Fibroblast of the conjunctiva (primary cell): ENCODE results near the gene ADGRA3.

Experiments used
- DNase-seq: peaks from one replicate; pipeline ENCODE4 v3.0.0-alpha.2; 2010; ENCODE audit warnings: low read depth

Gene ADGRA3

DNA sequence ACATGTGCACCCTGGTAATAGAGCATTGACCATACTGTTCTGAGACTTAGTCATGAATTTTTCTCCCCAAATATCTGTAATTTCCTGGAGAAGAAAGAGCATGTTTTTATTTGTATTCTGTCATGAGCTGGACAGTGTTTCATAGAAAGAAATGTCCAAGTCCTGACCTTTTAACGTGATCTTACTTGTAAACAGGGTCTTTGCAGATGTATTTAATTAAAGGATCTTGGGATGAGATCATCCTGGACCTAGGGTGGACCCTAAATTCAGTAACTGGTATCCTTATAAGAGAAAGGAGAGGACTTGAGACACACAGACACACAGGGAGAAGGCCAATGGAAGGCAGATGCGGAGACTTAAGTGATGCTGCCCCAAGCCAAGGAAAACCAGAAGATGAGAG lies 3.6 kb downstream of the ADGRA3 start:
- no peak for DNase-seq

DNA sequence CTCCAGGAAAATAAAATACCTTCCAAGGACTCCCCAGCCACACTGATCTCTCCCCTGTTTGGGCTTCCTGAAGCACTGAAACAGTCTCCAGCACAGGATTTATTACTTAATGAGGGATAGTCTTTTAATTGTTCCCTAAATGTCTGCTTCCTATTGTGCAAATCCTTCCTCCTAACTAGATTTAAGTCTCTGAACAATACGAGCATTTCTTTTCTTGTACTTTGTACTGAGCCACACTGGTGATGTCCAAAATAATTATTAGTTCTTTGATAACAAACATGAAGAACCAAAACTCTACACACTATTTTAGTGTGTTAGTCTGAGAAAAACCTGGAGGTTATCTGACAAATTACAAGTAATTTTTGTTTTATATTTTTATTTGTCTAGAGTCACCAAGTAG lies 5.1 kb downstream of the ADGRA3 start:
- no peak for DNase-seq

DNA sequence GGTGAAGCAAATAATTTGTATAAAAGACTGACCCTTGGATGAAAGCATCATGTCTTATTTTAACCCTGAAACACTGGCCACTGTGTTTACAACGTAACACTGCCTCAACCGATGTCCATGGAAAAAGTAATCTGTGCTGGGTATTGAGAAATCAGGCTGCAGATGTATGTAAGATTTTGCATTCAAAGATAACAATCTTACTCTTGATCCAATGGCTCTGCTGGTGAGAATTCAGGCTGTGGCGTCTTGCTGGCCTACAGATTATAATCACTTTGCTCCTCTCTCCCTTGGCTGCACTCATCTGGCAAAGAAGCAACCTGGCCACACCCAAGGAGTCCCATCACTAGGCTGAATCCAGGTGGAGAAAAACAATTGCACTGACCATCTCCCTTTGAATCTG lies 7.5 kb downstream of the ADGRA3 start:
- no peak for DNase-seq

DNA sequence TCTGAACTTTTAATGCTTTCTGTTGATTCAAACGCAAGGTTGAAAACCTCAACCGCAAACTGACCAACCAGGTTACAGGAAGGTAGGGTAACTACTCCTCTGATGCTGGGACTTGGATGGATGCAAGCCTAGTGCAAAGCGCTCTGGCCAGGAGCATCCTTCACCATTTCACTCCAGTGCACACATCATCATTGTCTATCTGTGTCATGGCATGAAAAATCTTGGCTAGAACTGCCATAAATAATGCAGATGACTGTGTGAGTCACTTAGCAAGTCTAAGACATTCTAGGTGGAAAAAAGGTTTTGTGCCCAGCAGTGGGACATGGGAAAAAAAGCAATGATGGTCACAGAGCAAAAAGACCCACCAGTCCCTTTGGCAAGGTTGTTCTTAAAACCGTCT lies 10.9 kb downstream of the ADGRA3 start:
- DNase-seq = no peak

DNA sequence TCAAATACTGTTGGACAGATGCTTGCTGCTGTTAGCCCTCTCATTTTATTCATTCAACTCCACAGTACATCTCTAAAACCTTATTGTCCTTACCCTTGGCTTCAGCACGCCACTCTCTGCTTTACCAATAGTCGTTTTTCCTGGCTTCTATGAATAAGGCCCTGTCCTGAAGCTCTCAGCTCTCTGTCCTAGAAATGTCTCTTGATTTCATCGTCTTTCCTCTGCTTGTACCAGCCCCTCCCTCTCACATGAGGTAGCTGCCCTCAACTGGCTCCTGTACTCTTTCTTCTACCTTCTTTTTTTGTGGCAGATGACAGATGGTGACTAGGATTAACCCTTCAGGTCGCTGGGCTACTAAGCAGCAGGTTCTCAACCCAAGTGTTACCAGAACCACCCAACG lies 11.4 kb downstream of the ADGRA3 start:
- DNase-seq = no peak

DNA sequence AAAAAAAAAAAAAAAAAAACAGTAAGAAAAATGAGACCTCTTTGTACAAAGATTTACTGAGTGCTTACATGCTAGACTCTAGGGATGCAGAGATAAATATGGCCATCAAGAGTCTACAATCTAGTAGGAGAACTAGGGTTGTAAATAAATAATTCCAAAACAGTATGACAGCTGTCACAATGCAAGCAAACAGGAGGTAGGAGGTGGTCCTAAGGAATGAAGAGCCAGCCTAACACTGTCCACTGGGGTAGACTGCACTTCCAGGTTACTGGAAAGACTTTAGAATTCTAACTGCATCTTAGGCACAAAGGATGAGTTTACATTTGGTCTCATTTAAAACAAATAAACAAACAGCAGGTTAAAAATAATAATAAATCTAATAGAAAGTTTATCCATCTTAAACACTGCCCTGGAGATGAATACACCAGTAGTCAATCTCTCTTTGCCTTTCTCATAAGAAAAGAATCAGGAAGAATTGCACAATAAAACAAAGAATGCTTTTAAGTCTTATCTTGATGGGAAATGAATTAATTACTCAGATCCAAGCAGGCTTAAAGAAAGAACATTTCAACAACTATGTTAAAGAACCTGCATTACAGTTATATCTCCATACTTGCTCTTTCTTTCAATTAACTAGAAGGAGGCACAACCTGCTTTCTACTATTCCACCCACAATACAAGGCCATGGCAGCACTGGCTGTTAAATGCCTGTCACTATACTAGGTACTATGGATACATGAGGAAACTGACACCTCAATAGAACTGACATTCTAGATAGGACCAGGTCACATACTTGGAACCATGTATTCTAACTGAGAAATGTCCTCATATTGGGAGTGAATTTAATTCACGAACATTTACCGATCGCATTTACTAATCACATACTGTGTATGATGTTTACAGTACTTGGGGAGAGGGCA lies 12.7 kb downstream of the ADGRA3 start:
- DNase-seq = no peak

DNA sequence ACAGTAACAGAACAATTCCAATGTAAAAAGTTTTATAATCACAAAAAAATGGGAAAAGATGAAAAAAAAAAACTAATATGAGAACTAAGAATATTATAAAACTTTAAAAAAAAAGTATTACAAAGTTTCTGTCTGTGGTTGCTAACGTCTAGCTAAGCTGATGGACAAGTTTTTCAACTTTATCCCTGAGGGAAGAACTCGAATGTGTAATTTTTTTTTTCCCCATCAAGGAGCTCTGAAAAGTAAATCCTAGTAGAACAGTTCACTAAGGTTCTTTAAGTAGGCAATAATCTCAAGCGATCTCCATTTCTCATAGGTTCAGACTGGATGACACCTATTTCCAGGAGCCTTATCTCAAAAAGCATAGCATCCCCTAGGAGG lies 14.2 kb downstream of the ADGRA3 start:
- DNase-seq = no peak

DNA sequence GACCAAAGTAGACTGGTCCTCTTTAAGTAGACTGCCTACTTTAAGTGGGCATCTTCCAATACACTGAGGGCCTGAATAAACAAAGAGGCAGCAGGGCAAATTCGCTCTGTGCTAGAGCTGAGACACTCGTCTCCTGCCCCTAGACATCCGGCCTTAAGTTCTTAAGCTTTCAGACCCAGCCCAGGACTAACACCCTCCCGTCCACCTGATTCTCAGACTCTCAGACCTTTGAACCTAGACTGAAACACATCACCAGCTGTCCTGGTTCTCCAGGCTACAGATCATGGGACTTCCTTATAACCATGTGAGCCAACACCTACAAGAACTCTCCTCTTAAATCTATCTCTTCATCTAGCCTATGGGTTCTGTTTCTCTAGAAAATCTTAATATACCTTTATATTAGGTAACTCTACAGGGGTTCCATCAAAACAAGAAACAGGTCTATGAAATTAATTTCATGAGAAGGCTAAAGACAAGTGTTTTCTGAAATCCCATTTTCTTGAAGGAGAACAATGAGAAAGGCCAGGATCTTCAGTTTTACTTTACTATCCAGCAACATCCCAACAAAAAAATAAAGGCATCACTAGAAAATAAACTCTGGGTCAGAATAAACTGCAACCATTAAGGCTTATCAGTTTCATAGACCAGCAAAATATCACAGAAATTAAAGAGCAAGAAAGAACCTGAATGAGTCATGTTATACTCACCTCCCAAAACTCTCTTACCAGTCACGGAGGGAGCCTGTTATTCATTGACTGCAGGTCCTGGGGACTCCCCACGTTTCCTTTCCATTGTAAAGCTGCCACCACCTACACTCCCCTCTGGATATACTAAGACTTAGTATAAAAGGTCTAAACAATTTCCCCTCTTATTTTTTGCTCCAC lies 14.8 kb downstream of the ADGRA3 start:
- DNase-seq = no peak

DNA sequence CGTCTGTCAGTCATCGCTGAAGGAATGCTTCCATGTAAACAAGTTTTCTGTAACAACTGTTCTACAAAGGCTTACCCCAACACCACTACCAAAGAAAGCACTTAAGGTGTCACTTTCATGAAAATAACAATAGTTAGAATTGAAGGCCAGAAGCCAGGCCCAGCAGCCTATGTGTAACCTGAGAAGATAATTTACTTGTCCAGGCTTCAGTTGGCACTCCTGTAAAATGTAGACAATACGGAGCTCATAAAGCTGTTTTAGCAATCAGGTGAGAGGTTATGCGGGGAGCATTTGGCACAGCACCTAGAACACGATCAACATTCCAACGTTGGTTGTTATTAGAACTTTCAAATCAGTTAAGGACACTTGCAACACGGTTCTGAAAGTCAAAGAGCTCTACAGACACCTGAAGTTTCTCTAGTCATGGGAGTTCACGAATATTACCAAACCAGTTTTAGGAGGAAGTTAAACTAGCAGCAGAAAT lies 15.7 kb downstream of the ADGRA3 start:
- no peak for DNase-seq

DNA sequence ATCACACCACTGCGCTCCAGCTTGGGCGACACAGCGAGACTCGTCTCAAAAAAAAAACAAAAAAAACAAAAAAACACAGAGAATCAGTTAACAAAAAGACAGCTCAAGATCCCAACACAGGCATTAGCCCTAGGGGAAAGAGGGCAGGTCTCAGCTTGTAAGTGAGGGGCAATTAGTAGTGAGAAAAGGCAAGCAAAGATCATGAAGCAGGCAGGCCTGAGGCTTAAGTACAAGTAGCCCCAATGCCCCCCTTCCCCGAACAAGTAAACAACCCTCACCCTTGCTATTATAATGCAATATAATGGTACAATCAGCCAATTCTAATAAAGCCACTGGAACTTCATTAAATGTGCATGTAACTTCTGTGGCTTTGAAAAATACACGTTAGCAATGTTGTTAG lies 17.0 kb downstream of the ADGRA3 start:
- no peak for DNase-seq

DNA sequence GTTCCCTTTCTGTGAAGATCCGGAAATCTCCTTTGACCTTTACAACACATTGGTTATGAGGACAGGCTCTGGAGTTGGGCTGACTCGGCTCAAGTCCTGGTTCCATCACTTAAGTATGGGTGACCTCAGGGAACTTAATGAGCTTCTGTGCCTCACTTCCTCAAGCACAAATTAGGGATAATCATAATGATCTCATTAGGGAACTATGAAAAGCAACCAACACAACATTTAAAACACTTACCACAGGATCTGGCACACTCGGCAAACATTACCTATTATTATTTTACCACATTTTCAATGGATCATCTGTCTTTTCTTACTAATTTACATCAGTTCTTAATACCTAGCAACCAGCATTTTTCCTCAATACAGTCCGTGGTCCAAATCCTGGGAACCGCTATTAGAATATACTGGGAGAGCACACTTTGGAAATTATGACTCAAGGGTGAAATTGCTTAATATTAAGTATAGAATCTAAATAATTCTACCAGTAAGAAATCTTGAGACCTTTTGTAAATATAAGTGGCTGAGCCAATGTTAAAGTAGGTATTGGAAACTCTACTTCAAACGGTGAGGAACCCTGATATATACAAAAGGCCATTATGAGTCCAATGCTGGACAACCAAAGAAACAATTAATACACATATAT lies 19.6 kb downstream of the ADGRA3 start:
- no peak for DNase-seq

DNA sequence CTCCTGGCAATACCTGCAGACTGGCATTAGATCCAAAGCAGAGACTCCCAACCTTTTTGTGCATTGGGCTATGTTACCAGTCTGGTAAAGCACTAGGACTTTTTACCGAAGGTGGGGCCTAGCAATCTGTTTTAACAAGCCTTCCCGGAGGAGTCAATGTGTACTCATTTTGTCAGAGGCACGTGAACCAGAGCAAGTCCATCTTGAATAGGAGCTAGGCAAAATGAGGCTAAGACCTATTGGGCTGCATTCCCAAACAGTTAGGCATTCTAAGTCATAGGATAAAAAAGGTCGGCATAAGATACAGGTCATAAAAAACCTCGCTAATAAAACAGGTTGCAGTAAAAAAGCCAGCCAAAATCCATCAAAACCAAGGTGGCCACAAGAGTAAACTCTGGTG lies 22.3 kb downstream of the ADGRA3 start:
- no peak for DNase-seq

DNA sequence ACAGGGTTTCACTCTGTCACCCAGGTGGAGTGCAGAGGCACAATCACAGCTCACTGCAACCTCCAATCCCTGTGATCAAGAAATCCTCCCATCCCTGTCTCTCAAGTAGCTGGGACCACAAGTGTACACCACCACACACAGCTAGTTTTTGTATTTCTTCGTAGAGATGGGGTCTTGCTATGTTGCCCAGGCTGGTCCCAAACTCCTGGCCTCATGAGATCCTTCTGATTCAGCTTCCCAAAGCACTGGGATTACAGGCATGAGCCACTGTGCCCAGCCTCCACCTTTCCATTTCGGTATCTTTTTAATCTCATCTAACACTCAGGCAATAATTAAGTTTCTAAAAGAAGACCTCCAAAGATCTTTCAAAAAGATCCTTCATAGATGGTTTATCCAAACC lies 22.9 kb downstream of the ADGRA3 start:
- DNase-seq = no peak

DNA sequence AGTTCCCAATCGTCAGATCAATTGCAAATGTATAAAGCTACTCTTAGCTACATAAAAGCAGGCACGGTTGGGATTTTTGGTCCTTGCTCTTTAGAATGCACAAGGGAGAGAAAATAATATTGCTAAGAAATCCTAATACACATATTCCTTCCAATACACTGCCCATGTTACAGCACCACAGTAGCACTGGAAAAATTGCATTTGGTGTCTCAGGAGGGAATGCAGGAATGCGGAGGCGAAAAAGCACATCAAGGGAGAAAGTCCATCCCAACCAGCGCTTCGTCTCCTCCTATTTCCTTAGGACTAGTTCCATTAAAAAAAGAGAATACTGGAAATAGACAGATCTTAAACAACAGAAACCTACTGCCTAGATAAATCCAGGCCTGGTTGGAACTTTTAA lies 23.9 kb downstream of the ADGRA3 start:
- no peak for DNase-seq

DNA sequence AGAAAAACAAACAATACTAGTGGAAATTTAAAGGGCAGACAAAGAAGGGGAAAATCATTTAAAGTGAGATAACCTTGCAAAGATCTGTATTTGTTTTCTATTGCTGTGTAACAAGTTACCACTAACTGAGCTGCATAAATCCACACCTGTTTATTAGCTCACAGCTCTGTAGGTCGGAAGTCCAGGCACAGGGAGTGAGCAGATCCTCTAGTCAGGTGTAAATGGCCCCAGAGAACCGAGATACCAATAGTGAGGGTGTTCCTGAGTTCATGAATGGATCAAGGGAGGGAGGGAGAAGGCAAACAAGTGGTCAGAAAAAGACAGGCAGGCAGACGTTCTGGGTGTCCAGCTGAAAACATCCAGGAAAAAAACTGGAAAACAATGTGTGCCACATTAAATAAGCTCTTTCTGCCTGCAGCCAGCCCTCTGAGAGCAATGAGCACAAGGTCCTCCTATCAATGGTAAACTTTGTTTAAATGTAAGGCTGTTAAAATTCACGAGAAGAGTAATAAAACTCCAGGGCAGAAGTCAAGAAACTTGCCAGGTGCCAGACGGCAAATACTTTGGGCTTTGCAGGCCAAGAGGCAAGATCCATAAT lies 25.0 kb downstream of the ADGRA3 start:
- no peak for DNase-seq

DNA sequence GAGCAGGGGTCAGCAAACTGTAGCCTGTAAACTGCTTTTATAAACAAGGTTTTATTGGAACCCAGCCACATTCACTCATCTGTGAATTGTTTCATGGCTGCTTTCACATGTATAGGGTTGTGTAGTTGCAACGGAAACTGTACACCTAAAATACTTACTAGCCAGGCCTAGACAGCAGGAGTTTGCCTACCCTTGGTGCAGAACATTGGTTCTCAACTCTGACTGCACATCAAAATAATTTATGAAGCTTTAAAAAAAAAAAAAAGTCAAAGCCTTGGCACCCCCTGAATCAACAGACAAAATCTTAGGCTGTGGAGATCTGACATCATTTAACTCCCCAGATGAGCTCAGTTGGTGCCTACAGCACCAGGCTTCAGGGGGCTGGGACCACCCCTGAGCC lies 27.8 kb downstream of the ADGRA3 start:
- DNase-seq = no peak

DNA sequence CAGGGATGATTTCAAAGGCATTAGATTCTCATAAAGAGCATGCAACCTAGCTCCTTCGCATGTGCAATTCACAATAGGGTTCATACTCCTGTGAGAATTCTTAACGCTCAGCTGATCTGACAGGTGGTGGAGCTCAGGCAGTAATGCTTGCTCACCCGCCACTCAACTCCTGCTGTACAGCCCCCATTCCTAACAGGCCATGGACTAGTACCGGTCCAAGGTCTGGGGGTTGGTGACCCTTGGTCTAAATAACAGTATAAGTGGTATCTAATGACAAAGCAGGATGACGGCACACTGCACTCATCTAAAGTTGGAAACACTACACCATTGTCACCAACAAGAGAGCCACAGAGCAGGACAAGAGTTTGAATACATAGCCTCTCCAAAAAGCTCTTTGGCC lies 28.5 kb downstream of the ADGRA3 start:
- DNase-seq = no peak

DNA sequence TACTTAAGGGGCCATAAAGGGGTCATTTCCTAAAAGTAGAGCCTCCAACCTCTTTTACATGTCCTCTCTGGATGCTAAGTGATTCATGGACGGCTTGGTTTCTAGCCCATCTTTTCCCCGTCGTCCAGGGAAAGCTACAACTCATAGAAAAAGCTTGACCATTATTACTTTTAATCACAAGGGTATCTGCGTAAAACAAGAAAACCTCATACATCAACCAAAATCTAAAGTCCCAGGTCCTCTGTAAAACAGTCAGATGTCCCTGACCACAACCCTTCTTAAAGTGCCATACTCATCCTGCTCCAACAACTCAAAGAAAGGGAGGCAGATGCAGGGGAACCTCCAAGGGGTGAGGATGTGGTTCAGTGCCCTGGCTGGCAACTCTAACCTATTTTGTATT lies 29.6 kb downstream of the ADGRA3 start:
- no peak for DNase-seq

DNA sequence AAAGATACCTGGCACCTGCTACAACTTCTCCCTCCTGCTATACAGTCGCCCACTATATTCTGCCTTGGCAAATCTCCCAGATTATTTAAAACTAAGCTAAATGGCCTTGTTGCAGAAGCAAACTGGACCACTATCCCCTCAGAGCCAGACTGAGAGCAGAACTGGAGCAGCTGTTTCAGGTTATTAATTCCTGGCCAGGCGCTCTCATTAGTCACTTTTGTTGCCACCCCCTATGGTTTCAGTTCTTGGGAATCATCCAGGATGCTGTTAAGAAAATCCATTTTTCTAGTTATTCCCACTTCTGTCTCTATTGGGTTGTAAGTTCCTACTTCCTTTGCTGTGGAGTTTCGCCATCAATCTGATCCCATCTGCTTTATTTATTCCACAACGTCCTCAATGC lies 30.1 kb downstream of the ADGRA3 start:
- peak; percentile 53 for DNase-seq

DNA sequence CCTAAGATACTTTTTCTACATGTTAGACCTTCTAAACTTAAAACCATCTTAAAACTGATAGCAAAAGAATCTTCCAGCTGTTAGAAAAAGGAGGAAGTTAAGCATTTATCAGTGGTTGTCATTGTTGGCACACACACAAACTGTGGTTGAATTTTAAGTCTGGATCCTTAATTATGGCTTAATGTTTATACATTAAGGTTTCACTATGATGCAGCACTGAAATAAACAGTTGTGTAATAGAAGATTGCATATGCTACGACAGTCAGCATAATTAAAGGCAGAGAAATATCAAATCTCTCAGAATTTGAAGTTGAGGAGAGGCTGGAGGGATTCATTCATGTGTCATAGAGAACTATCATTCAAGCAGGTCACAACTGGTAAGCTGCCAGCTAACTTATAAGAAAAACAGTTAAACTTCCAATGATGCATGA lies 32.3 kb downstream of the ADGRA3 start:
- peak; percentile 27 for DNase-seq

DNA sequence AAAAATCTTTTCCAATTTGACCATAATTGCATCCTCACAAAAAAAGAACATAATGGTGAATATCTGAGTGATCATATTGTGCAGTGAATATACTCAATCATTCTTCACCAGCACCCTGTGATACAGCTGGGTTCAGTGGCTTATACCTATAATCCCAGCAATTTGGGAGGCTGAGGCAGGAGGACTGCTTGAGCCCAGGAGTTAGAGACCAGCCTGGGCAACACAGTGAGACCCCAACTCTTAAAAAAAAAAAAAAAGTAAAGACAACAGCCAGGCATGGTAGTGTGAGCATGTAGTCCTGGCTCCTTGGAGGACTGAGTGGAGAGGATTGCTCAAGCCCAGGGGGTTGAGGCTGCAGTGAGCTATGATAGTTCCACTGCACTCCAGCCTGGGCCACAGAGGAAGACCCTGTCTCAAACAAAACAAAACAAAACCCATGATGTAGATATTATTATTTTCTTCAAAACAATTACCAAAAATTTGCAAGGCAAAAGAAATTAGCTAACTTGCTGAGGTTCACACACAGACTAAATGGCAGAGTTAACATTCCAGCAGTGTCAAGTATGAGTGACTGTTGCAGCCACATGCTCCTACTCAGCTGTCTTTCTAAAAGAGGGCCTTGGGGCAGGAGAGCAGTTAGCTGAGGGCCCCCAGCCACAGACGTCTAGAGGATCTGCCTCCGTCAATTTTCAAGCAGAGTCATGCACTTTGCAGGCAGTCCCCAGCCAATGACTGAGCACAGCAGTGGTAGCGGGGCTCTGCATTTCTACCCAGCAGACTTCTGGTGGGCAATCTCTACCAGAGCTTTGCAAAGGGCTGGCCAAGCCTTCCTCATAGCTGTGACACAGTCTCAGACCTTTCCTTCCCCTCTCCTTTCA lies 33.4 kb downstream of the ADGRA3 start:
- DNase-seq = no peak
